WI38 (cell line): ENCODE measurements around the gene RSU1.

Experiments
- H3K4me3 ChIP-seq: 2 replicates; pipeline ENCODE4 v1.5.1; 2011; ENCODE audit warnings: low read depth, mild to moderate bottlenecking, control low read depth, low read length
- CTCF ChIP-seq: IDR thresholded peaks from 2 replicates; pipeline ENCODE4 v1.5.1; 2012; ENCODE audit warnings: low read depth, mild to moderate bottlenecking, control low read depth, low read length

RSU1 gene

GRCh38 chr10:16745061-16745460 is 72.2 kb downstream of the RSU1 start:
- H3K4me3 ChIP-seq, result no peak overlapping the region
- no peak for TF ChIP-seq CTCF

- TF ChIP-seq CTCF, result no peak
- H3K4me3 ChIP-seq, result no peak overlapping the region
These were observed 74.9 kb downstream of the RSU1 start for GRCh38 chr10:16742165-16742960.

GRCh38 chr10:16741540-16741939 is 75.7 kb downstream of the RSU1 start:
- no peak overlapping the region for H3K4me3 ChIP-seq
- TF ChIP-seq CTCF, result no peak

GRCh38 chr10:16737420-16737819 is 79.8 kb downstream of the RSU1 start:
- TF ChIP-seq CTCF, result no peak

GRCh38 chr10:16735671-16736070 is 81.6 kb downstream of the RSU1 start:
- TF ChIP-seq CTCF, result no peak
- no peak overlapping the region for H3K4me3 ChIP-seq

More at GRCh38 chr10:16737420-16737819, 79.8 kb downstream of the RSU1 start:
- H3K4me3 ChIP-seq, result no peak overlapping the region

- no peak for TF ChIP-seq CTCF
- no peak overlapping the region for H3K4me3 ChIP-seq
These were observed 84.8 kb downstream of the RSU1 start for GRCh38 chr10:16732376-16732775.

GRCh38 chr10:16728266-16728665 is 89.0 kb downstream of the RSU1 start:
- TF ChIP-seq CTCF, result no peak
- no peak overlapping the region for H3K4me3 ChIP-seq
